ENCODE results near the gene PNPLA2. TPM values are rescaled to one million over a fixed set of nuclear protein-coding genes. Genes with fewer than 3 reads are reported as not detected.

The PNPLA2 gene
- total and polyA plus RNA-seq, 2 of the 8 experiments (the other 6 are each of a cell fraction or from before 2014, with no cell fraction given): 30.9 to 62.1 TPM

DNA sequence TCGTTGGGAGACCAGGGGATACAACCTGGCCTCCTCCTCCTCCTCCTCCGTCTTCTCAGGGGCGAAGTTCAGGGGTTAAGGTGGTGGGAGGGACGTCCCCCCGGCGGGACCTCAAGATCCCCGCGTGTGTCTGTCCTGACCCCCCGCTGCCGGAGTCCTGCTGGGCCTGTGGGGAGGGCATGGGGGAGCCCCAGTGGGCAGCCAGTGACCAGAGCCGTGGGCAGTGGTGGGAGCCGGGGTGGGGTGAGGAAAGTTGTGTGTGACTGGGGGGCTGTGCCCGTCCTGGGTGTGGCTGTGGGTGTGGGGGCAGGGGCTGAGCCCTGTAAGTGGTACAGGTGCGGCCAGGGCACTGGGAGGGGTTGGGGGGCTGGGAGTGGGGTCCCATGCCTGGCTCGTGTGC is 34.0 kb downstream of the PNPLA2 start (continued):
- TF ChIP-seq CTBP2 (IDR thresholded peaks at IDR 0.05; ENCODE audit: borderline replicate concordance, insufficient read depth, insufficient read length, low read length): no peak
- no peak for TF ChIP-seq KDM5A (IDR thresholded peaks at IDR 0.05; ENCODE audit: low read length)
- TF ChIP-seq MAFK (IDR thresholded peaks at IDR 0.05; ENCODE audit: low read depth, low read length): no peak
- no peak for TF ChIP-seq CHD2 (IDR thresholded peaks at IDR 0.05; ENCODE audit: low read length)

Measured in H1 (cell line).